Large intestine (tissue), 12 donors: ENCODE measurements around the gene ZNF37A. TPM values are rescaled to one million over a fixed set of nuclear protein-coding genes. Genes with fewer than 3 reads are reported as not detected.
"Not testable (repeated sequence)": the region's sequence is repeated elsewhere in the genome, so short reads cannot be mapped to it uniquely, and the experiment has no call there.

Source experiments
- DNase-seq, 2 donors: peaks; one replicate each; pipeline versions ENCODE4 v3.0.0 to v3.0.0-alpha.2; 2013
- H3K27ac ChIP-seq: one replicate; pipeline ENCODE4 v1.5.1; 2013; ENCODE audit warnings: low read length
- H3K27me3 ChIP-seq: 2 replicates; pipeline ENCODE4 v1.6.1; 2013; ENCODE audit warnings: low read length; ENCODE audit not compliant: control insufficient read depth, insufficient read depth
- H3K36me3 ChIP-seq: 2 replicates; pipeline ENCODE4 v1.6.1; 2013; ENCODE audit warnings: low read length; ENCODE audit not compliant: control insufficient read depth, insufficient read depth
- H3K4me1 ChIP-seq: one replicate; pipeline ENCODE4 v1.6.1; 2013; ENCODE audit warnings: low read length; ENCODE audit not compliant: control insufficient read depth, insufficient read depth
- H3K4me3 ChIP-seq: one replicate; pipeline ENCODE4 v1.5.1; 2013; ENCODE audit warnings: low read length
- H3K9me3 ChIP-seq: one replicate; pipeline ENCODE4 v1.6.1; 2013; ENCODE audit warnings: mild to moderate bottlenecking, low read depth, low read length, moderate library complexity; ENCODE audit not compliant: control insufficient read depth
- WGBS: methylation state at CpG from one replicate; pipeline ENCODE4 v1.1.5; 2013; ENCODE audit warnings: low lambda C conversion rate; ENCODE audit not compliant: insufficient coverage; 5-methylcytosine and 5-hydroxymethylcytosine counted together
- long read RNA-seq, 11 donors: transcript quantifications; one replicate each; lab custom pipeline, GENCODE V29; 2026
- polyA plus RNA-seq: library from polyadenylated mRNA; unstranded; fragments of 120-200 nt; gene quantifications from one replicate; pipeline ENCODE4 v1.2.1, GENCODE V29; 2013

ZNF37A gene
- 12.9 TPM for polyA plus RNA-seq
- long read RNA-seq, donor 1 = 0 reads
- long read RNA-seq, donor 2, full-length matches to known transcripts = 1 of 1 reads
- long read RNA-seq, donor 2, partial matches to known transcripts = 0 of 1 reads
- long read RNA-seq, donor 2, other reads (novel, unspliced or antisense) = 0 of 1 reads
- long read RNA-seq, donor 3 = 0 reads
- long read RNA-seq, donor 4 = 0 reads
- long read RNA-seq, donor 5 = 0 reads
- long read RNA-seq, donor 6 = 0 reads
- long read RNA-seq, donor 7 = 0 reads
- long read RNA-seq, donor 8, full-length matches to known transcripts = 1 of 1 reads
- long read RNA-seq, donor 8, partial matches to known transcripts = 0 of 1 reads
- long read RNA-seq, donor 8, other reads (novel, unspliced or antisense) = 0 of 1 reads
- long read RNA-seq, donor 9, full-length matches to known transcripts = 2 of 2 reads
- long read RNA-seq, donor 9, partial matches to known transcripts = 0 of 2 reads
- long read RNA-seq, donor 9, other reads (novel, unspliced or antisense) = 0 of 2 reads
- long read RNA-seq, donor 10 = 0 reads
- long read RNA-seq, donor 11 = 0 reads

- Histone ChIP-seq H3K4me3 (peak within 1 kb of the TSS; percentile 78), H3K4me1 (no peaks in the 10 kb centered on the region), H3K9me3 (no peaks in the 10 kb centered on the region), H3K27ac (peak within 1 kb of the TSS; percentile 85), H3K27me3 (no peaks in the 10 kb centered on the region), H3K36me3 (peaks cover 15% of the 10 kb centered on the region)
- 0% methylated on average over 1 of the region's 59 CpGs for WGBS
- peak; percentile 96 to 97 for DNase-seq
Measured at GRCh38 chr10:38094158-38094926, at the start of gene ZNF37A. TSS of gene ZNF37A (plus strand) at chr10:38094337. CDS start at chr10:38096618, 2,281 bp downstream.

GRCh38 chr10:38045129-38045528 is 49.0 kb upstream of the ZNF37A start:
- DNase-seq = no peak
- Histone ChIP-seq H3K27me3 (no peaks in the 10 kb centered on the region), H3K4me3 (no peak overlapping the region), H3K27ac (no peak overlapping the region), H3K9me3 (peaks cover 2% of the 10 kb centered on the region), H3K4me1 (no peaks in the 10 kb centered on the region), H3K36me3 (peaks cover 36% of the 10 kb centered on the region)
- no CpG with 5 or more reads among the region's 2 CpGs for WGBS

- WGBS = 100% methylated on average over 1 of the region's 1 CpG
- H3K36me3 ChIP-seq = peaks cover 29% of the 10 kb centered on the region
Measured at GRCh38 chr10:38047666-38048065, 46.5 kb upstream of the ZNF37A start.

GRCh38 chr10:38050212-38050611 is 43.9 kb upstream of the ZNF37A start:
- Histone ChIP-seq H3K9me3 (peaks cover 6% of the 10 kb centered on the region), H3K4me1 (no peaks in the 10 kb centered on the region), H3K36me3 (peaks cover 35% of the 10 kb centered on the region)

More at GRCh38 chr10:38047666-38048065, 46.5 kb upstream of the ZNF37A start:
- no peaks in the 10 kb centered on the region for H3K4me1 ChIP-seq
- no peak overlapping the region for H3K27ac ChIP-seq
- peaks cover 2% of the 10 kb centered on the region for H3K9me3 ChIP-seq
- DNase-seq = no peak
- no peaks in the 10 kb centered on the region for H3K27me3 ChIP-seq
- H3K4me3 ChIP-seq = no peak overlapping the region

GRCh38 chr10:38054361-38054797 is 39.8 kb upstream of the ZNF37A start:
- no peak overlapping the region for H3K4me3 ChIP-seq
- H3K36me3 ChIP-seq = peaks cover 49% of the 10 kb centered on the region
- no peak overlapping the region for H3K27ac ChIP-seq
- no peaks in the 10 kb centered on the region for H3K4me1 ChIP-seq
- peaks cover 13% of the 10 kb centered on the region for H3K9me3 ChIP-seq
- no peak for DNase-seq
- no peaks in the 10 kb centered on the region for H3K27me3 ChIP-seq

More at GRCh38 chr10:38050212-38050611, 43.9 kb upstream of the ZNF37A start:
- WGBS = no CpG with 5 or more reads among the region's 1 CpG
- DNase-seq = no peak
- Histone ChIP-seq H3K27ac (no peak overlapping the region), H3K4me3 (no peak overlapping the region), H3K27me3 (no peaks in the 10 kb centered on the region)

GRCh38 chr10:38055274-38055894 is 38.8 kb upstream of the ZNF37A start:
- H3K27me3 ChIP-seq, H3K4me1 ChIP-seq, H3K27ac ChIP-seq, H3K4me3 ChIP-seq: not testable (repeated sequence)
- 92% methylated on average over 2 of the region's 5 CpGs for WGBS
- H3K9me3 ChIP-seq = peaks cover 13% of the 10 kb centered on the region
- H3K36me3 ChIP-seq = peaks cover 48% of the 10 kb centered on the region
- peak in 1 of 2 donors; percentile 6 for DNase-seq

- not testable (repeated sequence) for H3K9me3 ChIP-seq, H3K4me1 ChIP-seq, H3K27me3 ChIP-seq, H3K36me3 ChIP-seq, H3K27ac ChIP-seq, H3K4me3 ChIP-seq
- WGBS = no CpG with 5 or more reads among the region's 1 CpG
- peak in 1 of 2 donors; percentile 26 for DNase-seq
Measured at GRCh38 chr10:38069663-38070062, 24.5 kb upstream of the ZNF37A start.

GRCh38 chr10:38070501-38070900 is 23.6 kb upstream of the ZNF37A start:
- WGBS = no CpG with 5 or more reads among the region's 8 CpGs
- Histone ChIP-seq H3K27ac (no peak overlapping the region), H3K27me3 (no peaks in the 10 kb centered on the region), H3K4me3 (no peak overlapping the region), H3K36me3 (no peaks in the 10 kb centered on the region), H3K4me1 (no peaks in the 10 kb centered on the region), H3K9me3 (no peaks in the 10 kb centered on the region)
- DNase-seq = no peak

GRCh38 chr10:38072552-38072951 is 21.6 kb upstream of the ZNF37A start:
- Histone ChIP-seq H3K36me3 (no peaks in the 10 kb centered on the region), H3K9me3 (peaks cover 6% of the 10 kb centered on the region), H3K27me3 (no peaks in the 10 kb centered on the region), H3K27ac (no peak overlapping the region), H3K4me3 (no peak overlapping the region), H3K4me1 (no peaks in the 10 kb centered on the region)
- no peak for DNase-seq

- H3K9me3 ChIP-seq = peaks cover 6% of the 10 kb centered on the region
- H3K4me1 ChIP-seq = no peaks in the 10 kb centered on the region
- H3K36me3 ChIP-seq = no peaks in the 10 kb centered on the region
- no peaks in the 10 kb centered on the region for H3K27me3 ChIP-seq
- DNase-seq = no peak
- no peak overlapping the region for H3K4me3 ChIP-seq
- no peak overlapping the region for H3K27ac ChIP-seq
- WGBS = no CpG with 5 or more reads among the region's 2 CpGs
Measured at GRCh38 chr10:38076687-38077086, 17.4 kb upstream of the ZNF37A start.
